Ovary (tissue), 9 donors: Measurements from ENCODE around the gene MAST3. TPM values are rescaled to one million over a fixed set of nuclear protein-coding genes. Genes with fewer than 3 reads are reported as not detected.

Experiments used
- DNase-seq, 5 donors: peaks; one replicate each; pipeline ENCODE4 v3.0.0-alpha.2; 2019 to 2020
- H3K27ac ChIP-seq, 2 donors: fragments of 200-600 bp; one replicate each; pipeline versions ENCODE4 v1.5.1 to v1.8.0; 2019 to 2022
- H3K27me3 ChIP-seq: fragments of 200-600 bp; one replicate; pipeline ENCODE4 v1.8.0; 2022
- H3K36me3 ChIP-seq: fragments of 200-600 bp; sonication (generic); one replicate; pipeline ENCODE4 v1.5.1; 2019
- H3K4me1 ChIP-seq: one replicate; pipeline ENCODE4 v1.8.1; 2013; ENCODE audit warnings: mild to moderate bottlenecking, moderate library complexity; ENCODE audit not compliant: insufficient read depth
- H3K4me3 ChIP-seq: fragments of 200-600 bp; sonication (generic); one replicate; pipeline ENCODE4 v1.5.1; 2017
- H3K9me3 ChIP-seq, 2 donors: fragments of 200-600 bp in 1 of 2; sonication (generic) in 1 of 2; one replicate each; pipeline versions ENCODE4 v1.5.1 to v1.8.1; 2013 to 2019; ENCODE audit warnings: mild to moderate bottlenecking in 1 of 2, moderate library complexity in 1 of 2
- EP300 ChIP-seq: sonication (generic); formaldehyde crosslinking; IDR thresholded peaks from one replicate; pipeline ENCODE4 v1.6.1; 2017; ENCODE audit warnings: antibody characterized with exemption
- POLR2A ChIP-seq: fragments of 450-650 bp; IDR thresholded peaks from one replicate; pipeline ENCODE4 v1.6.1; 2017; ENCODE audit warnings: antibody characterized with exemption, mild to moderate bottlenecking, moderate library complexity
- WGBS, 3 donors: extraction: QIAGEN DNeasy Blood & Tissue Kit in 1 of 3; methylation state at CpG; one replicate each; pipeline versions ENCODE4 v1.1.5 to v1.1.7; 2013 to 2017; 5-methylcytosine and 5-hydroxymethylcytosine counted together
- intact Hi-C, 4 donors: fragments of 100-400 bp; cut with DNase I; formaldehyde crosslinking; loops; one replicate each; pipeline versions ENCODE4 v1.11.0 to v1.15.1; 2022 to 2023
- polyA plus RNA-seq, 2 donors: library from polyadenylated mRNA; stranded (reverse); fragments of 200-250 nt in 1 of 2; fragments of 350-450 nt in 1 of 2; fragmentation: Illumina TruSeq in 1 of 2; extraction: RNeasy Lipid Tissue Mini Kit (QIAGEN cat#74804) in 1 of 2; gene quantifications; one replicate each; pipeline ENCODE4 v1.2.3, GENCODE V29; 2013 to 2014
- total RNA-seq, 7 donors: library from RNA; depleted of rRNA in 2 of 7; stranded (reverse); fragments of >200 nt in 2 of 7; fragmentation: NEBNext Ultra II Directional in 3 of 7; extraction: Animal tissue kit (Norgen Biotek cat#: 25700) in 3 of 7; gene quantifications; one replicate each; pipeline versions ENCODE4 v1.1.0 to v1.2.4, GENCODE V29; 2016 to 2023
- TF ChIP-seq, protein P1 (sequence below), 3 donors: fragments of 450-650 bp in 2 of 3; fragments of 200-600 bp in 1 of 3; IDR thresholded peaks; one replicate each; pipeline versions ENCODE4 v1.5.1 to v1.8.0; 2016 to 2022; ENCODE audit warnings: antibody characterized with exemption in 3 of 3, mild to moderate bottlenecking in 1 of 3
- donor health status: DM: no; HTN: no; CAD: no; lungs with moderate emphysema.
- donor health status: DM: no; HTN: no; CAD: no.
- donor health status: Bipolar disorder and iron deficiency.
- donor health status: DM: yes; HTN: yes; CAD: no.
- donor health status: DM: no; HTN: no; CAD: no.
- donor health status: DM: yes; HTN: yes; CAD: no.

MAST3 gene
- total and polyA plus RNA-seq, 9 donors: 2.4 to 12.2 (median 9.9) TPM

DNA sequence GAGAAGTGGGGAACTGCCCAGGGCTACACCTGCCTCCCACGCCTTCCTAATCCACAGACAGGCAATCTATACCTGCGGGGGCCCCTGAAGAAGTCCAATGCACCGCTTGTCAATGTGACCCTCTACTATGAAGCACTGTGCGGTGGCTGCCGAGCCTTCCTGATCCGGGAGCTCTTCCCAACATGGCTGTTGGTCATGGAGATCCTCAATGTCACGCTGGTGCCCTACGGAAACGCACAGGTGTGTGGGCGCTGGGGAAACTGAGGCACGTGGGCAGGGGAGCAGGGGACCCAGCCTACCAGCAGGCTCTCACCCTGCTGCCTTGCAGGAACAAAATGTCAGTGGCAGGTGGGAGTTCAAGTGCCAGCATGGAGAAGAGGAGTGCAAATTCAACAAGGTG lies 77.4 kb downstream of the MAST3 start:
- 79 to 83% (median 80%) methylated on average over 11 of the region's 11 CpGs for WGBS, 3 donors
- TF ChIP-seq, protein P1, sequence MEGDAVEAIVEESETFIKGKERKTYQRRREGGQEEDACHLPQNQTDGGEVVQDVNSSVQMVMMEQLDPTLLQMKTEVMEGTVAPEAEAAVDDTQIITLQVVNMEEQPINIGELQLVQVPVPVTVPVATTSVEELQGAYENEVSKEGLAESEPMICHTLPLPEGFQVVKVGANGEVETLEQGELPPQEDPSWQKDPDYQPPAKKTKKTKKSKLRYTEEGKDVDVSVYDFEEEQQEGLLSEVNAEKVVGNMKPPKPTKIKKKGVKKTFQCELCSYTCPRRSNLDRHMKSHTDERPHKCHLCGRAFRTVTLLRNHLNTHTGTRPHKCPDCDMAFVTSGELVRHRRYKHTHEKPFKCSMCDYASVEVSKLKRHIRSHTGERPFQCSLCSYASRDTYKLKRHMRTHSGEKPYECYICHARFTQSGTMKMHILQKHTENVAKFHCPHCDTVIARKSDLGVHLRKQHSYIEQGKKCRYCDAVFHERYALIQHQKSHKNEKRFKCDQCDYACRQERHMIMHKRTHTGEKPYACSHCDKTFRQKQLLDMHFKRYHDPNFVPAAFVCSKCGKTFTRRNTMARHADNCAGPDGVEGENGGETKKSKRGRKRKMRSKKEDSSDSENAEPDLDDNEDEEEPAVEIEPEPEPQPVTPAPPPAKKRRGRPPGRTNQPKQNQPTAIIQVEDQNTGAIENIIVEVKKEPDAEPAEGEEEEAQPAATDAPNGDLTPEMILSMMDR (IDR thresholded peaks at IDR 0.05): no peak
- TF ChIP-seq EP300 (no peak), POLR2A (no peak)

DNA sequence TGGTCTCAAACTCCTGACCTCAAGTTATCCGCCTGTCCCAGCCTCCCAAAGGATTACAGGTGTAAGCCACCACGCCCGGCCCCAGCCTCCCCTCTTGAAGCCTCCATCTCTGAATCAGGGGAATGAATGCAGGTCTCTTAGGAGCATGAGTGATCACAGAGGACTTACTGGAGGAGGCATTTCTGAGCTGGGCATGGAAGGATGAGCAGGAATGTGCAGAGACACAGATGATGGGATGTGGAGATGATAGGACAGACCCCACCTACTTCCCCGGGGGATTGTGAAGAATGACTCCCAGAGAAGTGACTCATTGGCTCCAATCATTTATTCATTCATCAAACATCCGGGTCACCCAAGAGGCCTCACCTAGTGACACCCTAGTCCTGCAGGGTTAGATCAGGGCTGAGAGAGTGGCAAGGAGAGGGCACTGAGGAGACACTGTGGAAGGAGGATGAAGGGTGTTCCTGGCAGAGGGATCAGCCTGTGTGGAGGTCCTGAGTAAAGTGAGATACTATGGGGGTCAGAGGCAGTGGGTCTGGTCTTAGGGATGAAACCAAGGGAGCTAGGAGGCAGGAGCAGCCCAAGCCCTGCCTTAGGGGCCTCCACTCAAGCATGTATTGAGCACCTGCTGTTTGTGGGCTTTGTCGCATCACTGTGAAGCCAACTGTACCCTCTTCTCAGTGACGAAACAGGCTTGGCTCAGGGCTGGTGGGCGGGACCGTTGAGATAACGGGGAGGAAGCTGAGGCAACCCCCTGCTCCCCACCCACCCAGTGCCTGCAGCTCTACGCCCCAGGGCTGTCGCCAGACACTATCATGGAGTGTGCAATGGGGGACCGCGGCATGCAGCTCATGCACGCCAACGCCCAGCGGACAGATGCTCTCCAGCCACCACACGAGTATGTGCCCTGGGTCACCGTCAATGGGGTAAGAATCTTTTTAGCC lies 79.1 kb downstream of the MAST3 start:
- Histone ChIP-seq H3K36me3 (no peaks in the 10 kb centered on the region), H3K4me3 (no peak overlapping the region), H3K9me3 (no peaks in the 10 kb centered on the region), H3K27ac (no peak overlapping the region), H3K27me3 (no peaks in the 10 kb centered on the region), H3K4me1 (peaks cover 6% of the 10 kb centered on the region)
- DNase-seq: no peak
- WGBS, 3 donors: 76 to 83% (median 78%) methylated on average over 19 of the region's 19 CpGs
- no peak for TF ChIP-seq EP300
- TF ChIP-seq POLR2A: no peak
- TF ChIP-seq, protein P1 (IDR thresholded peaks at IDR 0.05): no peak
- intact Hi-C loops: no loop called here

More for the DNA sequence above, 77.4 kb downstream of the MAST3 start:
- Histone ChIP-seq H3K27me3 (no peaks in the 10 kb centered on the region), H3K27ac (no peak overlapping the region), H3K9me3 (no peaks in the 10 kb centered on the region), H3K4me3 (no peak overlapping the region), H3K4me1 (peaks cover 13% of the 10 kb centered on the region), H3K36me3 (no peaks in the 10 kb centered on the region)
- DNase-seq: no peak
- intact Hi-C loops: no loop called here

DNA sequence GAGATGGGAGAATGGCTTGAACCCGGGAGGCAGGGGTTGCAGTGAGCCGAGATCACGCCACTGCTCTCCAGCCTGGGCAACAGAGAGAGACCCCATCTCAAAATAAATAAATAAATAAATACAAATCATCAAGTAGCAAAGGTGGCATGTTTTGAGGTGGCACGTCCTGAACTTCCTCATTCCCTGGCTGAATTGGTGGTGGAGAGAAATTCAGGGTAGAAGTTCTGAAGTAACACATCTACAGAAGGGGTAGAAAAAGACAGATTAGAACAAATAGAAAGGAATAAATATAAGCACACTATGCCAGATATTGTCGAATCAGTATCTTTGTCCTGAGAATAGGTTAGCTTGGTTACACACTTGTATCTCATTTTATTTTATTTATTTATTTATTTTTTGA lies 82.4 kb downstream of the MAST3 start:
- Histone ChIP-seq H3K36me3 (no peaks in the 10 kb centered on the region), H3K4me1 (no peaks in the 10 kb centered on the region), H3K27me3 (no peaks in the 10 kb centered on the region), H3K27ac (no peak overlapping the region), H3K9me3 (no peaks in the 10 kb centered on the region), H3K4me3 (no peak overlapping the region)
- 79 to 90% (median 80%) methylated on average over 5 of the region's 5 CpGs for WGBS, 3 donors
- DNase-seq: no peak
- TF ChIP-seq POLR2A (no peak), EP300 (no peak)
- TF ChIP-seq, protein P1 (IDR thresholded peaks at IDR 0.05): no peak
- intact Hi-C loops: no loop called here

DNA sequence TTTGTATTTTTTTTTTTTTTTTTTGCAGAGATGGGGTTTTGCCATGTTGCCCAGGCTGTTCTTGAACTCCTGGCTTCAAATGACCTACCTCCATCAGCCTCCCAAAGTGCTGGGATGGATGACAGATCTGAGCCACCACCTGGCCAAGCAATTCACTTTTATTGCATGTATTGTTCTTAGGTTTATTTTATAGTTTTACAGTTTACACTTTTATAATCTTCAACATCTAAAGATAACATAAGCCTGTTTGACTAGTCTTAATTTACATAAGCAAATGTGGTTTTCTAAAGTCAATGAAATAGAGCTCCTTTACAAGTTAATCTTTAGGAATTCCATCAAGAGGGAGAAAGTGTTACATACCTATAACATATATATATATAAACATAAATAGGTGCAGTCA lies 86.0 kb downstream of the MAST3 start:
- H3K27ac ChIP-seq: no peak overlapping the region
- intact Hi-C loops: no loop called here
- no peaks in the 10 kb centered on the region for H3K27me3 ChIP-seq
- DNase-seq: no peak
- TF ChIP-seq EP300 (no peak), POLR2A (no peak)
- TF ChIP-seq, protein P1 (IDR thresholded peaks at IDR 0.05): no peak
- no peaks in the 10 kb centered on the region for H3K4me1 ChIP-seq
- H3K4me3 ChIP-seq: no peak overlapping the region
- no peaks in the 10 kb centered on the region for H3K9me3 ChIP-seq
- H3K36me3 ChIP-seq: no peaks in the 10 kb centered on the region
